Vagina (tissue), 2 donors: ENCODE results near the gene MTMR4. TPM values are rescaled to one million over a fixed set of nuclear protein-coding genes. Genes with fewer than 3 reads are reported as not detected.
A peak's percentile ranks its signal among the peaks of the same experiment; 100 is the strongest.

ENCODE experiments used
- DNase-seq, 2 donors: peaks; one replicate each; pipeline ENCODE4 v3.0.0-alpha.2; 2017; ENCODE audit errors: extremely low spot score in 2 of 2
- H3K27ac ChIP-seq: fragments of 200-600 bp; sonication (generic); one replicate; pipeline ENCODE4 v1.5.1; 2019
- H3K27me3 ChIP-seq: fragments of 200-600 bp; sonication (generic); one replicate; pipeline ENCODE4 v1.5.1; 2019
- H3K36me3 ChIP-seq, 2 donors: fragments of 200-600 bp; sonication (generic); one replicate each; pipeline ENCODE4 v1.5.1; 2017 to 2019
- H3K4me1 ChIP-seq: fragments of 200-600 bp; sonication (generic); one replicate; pipeline ENCODE4 v1.5.1; 2019
- H3K4me3 ChIP-seq, 2 donors: fragments of 200-600 bp; sonication (generic); 1 replicate in 1 of 2; 2 replicates in 1 of 2; pipeline ENCODE4 v1.5.1; 2016 to 2019
- H3K9me3 ChIP-seq: fragments of 200-600 bp; sonication (generic); one replicate; pipeline ENCODE4 v1.5.1; 2019
- CTCF ChIP-seq, 3 experiments: fragments of 450-650 bp in 2 of 3; fragments of 200-600 bp in 1 of 3; sonication (generic) in 1 of 3; IDR thresholded peaks; one replicate each; pipeline ENCODE4 v1.5.1; 2017 to 2019; ENCODE audit warnings: antibody characterized with exemption in 3 of 3, mild to moderate bottlenecking in 2 of 3, moderate library complexity in 2 of 3
- POLR2A ChIP-seq, 2 donors: fragments of 450-650 bp; IDR thresholded peaks; one replicate each; pipeline ENCODE4 v1.6.1; 2017; ENCODE audit warnings: antibody characterized with exemption in 2 of 2, mild to moderate bottlenecking in 2 of 2, moderate library complexity in 2 of 2
- POLR2AphosphoS5 ChIP-seq, 2 donors: sonication (generic); formaldehyde crosslinking; IDR thresholded peaks; one replicate each; pipeline ENCODE4 v1.9.0; 2017; ENCODE audit warnings: antibody characterized with exemption in 2 of 2, mild to moderate bottlenecking in 2 of 2, low read depth in 1 of 2; ENCODE audit not compliant: insufficient read depth in 1 of 2
- intact Hi-C: fragments of 100-400 bp; cut with DNase I; formaldehyde crosslinking; loops from one replicate; pipeline ENCODE4 v1.15.1; 2023
- total RNA-seq: library from RNA; depleted of rRNA; stranded (reverse); fragments of >200 nt; gene quantifications from one replicate; pipeline ENCODE4 v1.2.3, GENCODE V29; 2016

MTMR4 gene
- total RNA-seq, 1 donor from 2014 or later = 15.7 TPM

GRCh38 chr17:58541249-58541648, 26.8 kb upstream of the MTMR4 start:
- Histone ChIP-seq H3K36me3 (no peaks in the 10 kb centered on the region), H3K9me3 (no peaks in the 10 kb centered on the region), H3K4me1 (no peaks in the 10 kb centered on the region), H3K4me3 (no peak overlapping the region), H3K27ac (no peak overlapping the region), H3K27me3 (no peaks in the 10 kb centered on the region)
- TF ChIP-seq CTCF (IDR thresholded peaks at IDR 0.05) (no peak), POLR2A (IDR thresholded peaks at IDR 0.05) (no peak), POLR2AphosphoS5 (IDR thresholded peaks at IDR 0.05; ENCODE audit: insufficient read depth in 1 of 2, low read depth in 1 of 2) (no peak)
- peak in 1 of 2 donors; percentile 65 for DNase-seq
- intact Hi-C loops = no loop called here

GRCh38 chr17:58539698-58540097, 25.3 kb upstream of the MTMR4 start:
- H3K4me1 ChIP-seq = no peaks in the 10 kb centered on the region
- TF ChIP-seq POLR2AphosphoS5 (IDR thresholded peaks at IDR 0.05; ENCODE audit: insufficient read depth in 1 of 2, low read depth in 1 of 2) = no peak
- no peak for TF ChIP-seq POLR2A (IDR thresholded peaks at IDR 0.05)
- no peak for TF ChIP-seq CTCF (IDR thresholded peaks at IDR 0.05)
- intact Hi-C loops = loop anchor here (10.0 kb wide), 1 partner anchor 145 kb away; no protein-coding TSS in a partner anchor
- H3K9me3 ChIP-seq = no peaks in the 10 kb centered on the region
- H3K36me3 ChIP-seq = no peaks in the 10 kb centered on the region
- no peaks in the 10 kb centered on the region for H3K27me3 ChIP-seq
- H3K27ac ChIP-seq = no peak overlapping the region
- H3K4me3 ChIP-seq = no peak overlapping the region
- no peak for DNase-seq

GRCh38 chr17:58538811-58539409, 24.5 kb upstream of the MTMR4 start:
- no peaks in the 10 kb centered on the region for H3K36me3 ChIP-seq
- H3K27me3 ChIP-seq = no peaks in the 10 kb centered on the region
- no peaks in the 10 kb centered on the region for H3K4me1 ChIP-seq
- no peaks in the 10 kb centered on the region for H3K9me3 ChIP-seq
- no peak overlapping the region for H3K27ac ChIP-seq
- H3K4me3 ChIP-seq = no peak overlapping the region
- DNase-seq = no peak
- TF ChIP-seq CTCF (IDR thresholded peaks at IDR 0.05) (no peak), POLR2AphosphoS5 (IDR thresholded peaks at IDR 0.05; ENCODE audit: insufficient read depth in 1 of 2, low read depth in 1 of 2) (no peak), POLR2A (IDR thresholded peaks at IDR 0.05) (no peak)
- intact Hi-C loops = loop anchor here (10.0 kb wide), 1 partner anchor 146 kb away; no protein-coding TSS in a partner anchor

GRCh38 chr17:58537266-58537665, 22.8 kb upstream of the MTMR4 start:
- no peaks in the 10 kb centered on the region for H3K27me3 ChIP-seq
- H3K4me1 ChIP-seq = peaks cover 5% of the 10 kb centered on the region
- intact Hi-C loops = loop anchor here (10.0 kb wide), 1 partner anchor 148 kb away; no protein-coding TSS in a partner anchor
- H3K4me3 ChIP-seq = no peak overlapping the region
- DNase-seq = no peak
- H3K9me3 ChIP-seq = no peaks in the 10 kb centered on the region
- H3K27ac ChIP-seq = no peak overlapping the region
- TF ChIP-seq CTCF (IDR thresholded peaks at IDR 0.05) (no peak), POLR2AphosphoS5 (IDR thresholded peaks at IDR 0.05; ENCODE audit: insufficient read depth in 1 of 2, low read depth in 1 of 2) (no peak), POLR2A (IDR thresholded peaks at IDR 0.05) (no peak)
- no peaks in the 10 kb centered on the region for H3K36me3 ChIP-seq

- H3K36me3 ChIP-seq = no peaks in the 10 kb centered on the region
- H3K4me1 ChIP-seq = peaks cover 7% of the 10 kb centered on the region
- H3K9me3 ChIP-seq = no peaks in the 10 kb centered on the region
- no peaks in the 10 kb centered on the region for H3K27me3 ChIP-seq
- no peak for DNase-seq
- H3K4me3 ChIP-seq = no peak overlapping the region
- TF ChIP-seq CTCF (IDR thresholded peaks at IDR 0.05) (no peak), POLR2AphosphoS5 (IDR thresholded peaks at IDR 0.05; ENCODE audit: insufficient read depth in 1 of 2, low read depth in 1 of 2) (no peak), POLR2A (IDR thresholded peaks at IDR 0.05) (no peak)
- intact Hi-C loops = loop anchor here (10.0 kb wide), 1 partner anchor 148 kb away; no protein-coding TSS in a partner anchor
- no peak overlapping the region for H3K27ac ChIP-seq
Measured at GRCh38 chr17:58536542-58536941, 22.1 kb upstream of the MTMR4 start.
